ENCODE results near the gene PSMC5. TPM values are rescaled to one million over a fixed set of nuclear protein-coding genes. Genes with fewer than 3 reads are reported as not detected.

Gene PSMC5
- total and polyA plus RNA-seq, 2 donors (not counting 3 experiments of a cell fraction or from before 2014, with no cell fraction given) = 179 to 236 TPM

GRCh38 chr17:63790057-63790456 is 37.2 kb upstream of the PSMC5 start:
- no peaks in the 10 kb centered on the region for H3K27me3 ChIP-seq (ENCODE audit: control insufficient read depth in 2 of 2, insufficient read depth in 2 of 2, low read length in 2 of 2)
- peaks cover 18 to 23% of the 10 kb centered on the region in 2 experiments for H3K36me3 ChIP-seq (ENCODE audit: control insufficient read depth in 2 of 2, extremely low read depth in 1 of 2, insufficient read depth in 2 of 2, low read length in 2 of 2)
- POLR2A ChIA-PET = no interaction called here
- FAIRE-seq (no peak), DNase-seq (ENCODE audit: low read depth, low spot score) (no peak)
- peaks cover 42% of the 10 kb centered on the region for H3K79me2 ChIP-seq (ENCODE audit: control insufficient read depth, insufficient read depth, low read length)
- no peak overlapping the region for H3K9ac ChIP-seq (replicated peaks; ENCODE audit: extremely low read depth, insufficient read depth, low read length)
- H2AFZ ChIP-seq (ENCODE audit: low read depth, low read length) = no peak overlapping the region
- H4K20me1 ChIP-seq (replicated peaks; ENCODE audit: control insufficient read depth, extremely low read depth, insufficient read depth, low read length) = peaks cover 5% of the 10 kb centered on the region
- CTCF ChIA-PET = interaction anchor here (1.5 to 2.2 kb wide), 2 partner anchors 14 to 26 kb away, joined by 3 to 4 read pairs; no protein-coding TSS in a partner anchor
- intact Hi-C loops (cut with micrococcal nuclease) (no loop called here), dilution Hi-C loops (cut with MboI; ENCODE audit: extremely low pct_ligation_motif_present, low sequenced_read_pairs) (no loop called here)
- no peak overlapping the region for H3K27ac ChIP-seq (ENCODE audit: insufficient read depth, low read depth, low read length)
- TF ChIP-seq POLR2AphosphoS5 (IDR thresholded peaks at IDR 0.05; ENCODE audit: insufficient read depth, low read depth, low read length) = no peak
- TF ChIP-seq POLR2A (IDR thresholded peaks at IDR 0.05; ENCODE audit: low read depth, low read length) = no peak
- TF ChIP-seq MYC (IDR thresholded peaks at IDR 0.05; ENCODE audit: low read depth, low read length) = no peak
- no peak for TF ChIP-seq CTCF (IDR thresholded peaks at IDR 0.05; ENCODE audit: extremely low read depth in 1 of 2, insufficient read depth in 1 of 2, low read depth in 1 of 2, low read length in 2 of 2)
- TF ChIP-seq EZH2 (IDR thresholded peaks at IDR 0.05; ENCODE audit: borderline replicate concordance, low read depth, low read length, severe bottlenecking) = no peak
- TF ChIP-seq GATA2 (IDR thresholded peaks at IDR 0.05; ENCODE audit: insufficient read depth, insufficient read length, low read depth, low read length) = no peak
- TF ChIP-seq MAX (IDR thresholded peaks at IDR 0.05; ENCODE audit: insufficient read depth, insufficient read length) = no peak
- no peak for TF ChIP-seq FOS (IDR thresholded peaks at IDR 0.05; ENCODE audit: borderline replicate concordance, insufficient read depth, low read length)
- TF ChIP-seq JUN (IDR thresholded peaks at IDR 0.05; ENCODE audit: borderline replicate concordance, insufficient read depth, insufficient read length, low read depth) = no peak
- no peak overlapping the region for H3K4me3 ChIP-seq (replicated peaks in 1 of 3; ENCODE audit: insufficient read depth in 1 of 3, low read depth in 1 of 3, low read length in 3 of 3)
- no peaks in the 10 kb centered on the region for H3K9me1 ChIP-seq (replicated peaks; ENCODE audit: control insufficient read depth, extremely low read depth, insufficient read depth, low read length)
- H3K4me1 ChIP-seq (ENCODE audit: control insufficient read depth, extremely low read depth, insufficient read depth, low read length) = peaks cover 4% of the 10 kb centered on the region
- BruUV-seq (replicated peaks) = no TSS peak
- no peaks in the 10 kb centered on the region for H3K9me3 ChIP-seq (replicated peaks; ENCODE audit: control insufficient read depth, insufficient read depth, low read length)
- no peak overlapping the region for H3K4me2 ChIP-seq (ENCODE audit: insufficient read depth, low read length)
